ENCODE measurements around the gene CDX1.

The CDX1 gene

DNA sequence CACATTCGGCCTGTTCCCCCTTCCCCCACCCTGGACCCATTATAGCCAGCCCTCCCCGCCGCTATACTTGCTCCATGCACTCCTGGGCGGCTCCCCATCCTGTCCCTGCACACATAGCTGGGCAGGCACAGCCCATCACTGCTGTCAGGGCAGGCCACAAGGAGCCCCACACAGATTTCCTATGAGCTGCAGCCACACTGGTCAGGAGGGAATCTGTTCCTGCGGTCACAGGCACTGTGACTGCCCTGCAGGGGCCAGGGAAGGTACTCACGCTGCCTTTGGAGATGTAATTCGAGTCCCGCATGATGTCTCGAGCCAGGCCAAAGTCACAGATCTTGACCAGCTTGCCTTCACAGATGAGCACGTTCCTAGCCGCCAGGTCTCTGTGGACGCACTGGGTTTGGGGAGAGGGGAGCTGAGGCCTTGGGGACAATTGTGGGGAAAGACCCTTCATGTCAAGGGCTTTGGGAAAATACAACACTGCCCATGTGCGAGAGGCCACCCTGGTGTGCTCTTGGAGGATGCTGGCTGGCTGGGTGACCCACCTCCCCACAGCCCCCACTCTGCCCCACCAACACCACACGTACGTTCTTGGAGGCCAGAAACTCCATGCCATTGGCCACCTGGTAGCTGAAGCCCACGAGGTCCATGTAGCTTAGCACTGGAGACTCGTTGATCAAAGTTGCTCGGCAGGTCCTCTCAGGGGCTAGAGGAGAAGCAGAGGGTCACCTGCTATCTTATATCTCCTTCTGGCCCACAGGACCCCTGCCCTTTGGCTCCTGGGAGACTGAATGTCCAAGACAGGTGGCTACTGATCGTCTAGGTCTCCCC is 45.7 kb upstream of the CDX1 start:
- TF ChIP-seq, protein P1, sequence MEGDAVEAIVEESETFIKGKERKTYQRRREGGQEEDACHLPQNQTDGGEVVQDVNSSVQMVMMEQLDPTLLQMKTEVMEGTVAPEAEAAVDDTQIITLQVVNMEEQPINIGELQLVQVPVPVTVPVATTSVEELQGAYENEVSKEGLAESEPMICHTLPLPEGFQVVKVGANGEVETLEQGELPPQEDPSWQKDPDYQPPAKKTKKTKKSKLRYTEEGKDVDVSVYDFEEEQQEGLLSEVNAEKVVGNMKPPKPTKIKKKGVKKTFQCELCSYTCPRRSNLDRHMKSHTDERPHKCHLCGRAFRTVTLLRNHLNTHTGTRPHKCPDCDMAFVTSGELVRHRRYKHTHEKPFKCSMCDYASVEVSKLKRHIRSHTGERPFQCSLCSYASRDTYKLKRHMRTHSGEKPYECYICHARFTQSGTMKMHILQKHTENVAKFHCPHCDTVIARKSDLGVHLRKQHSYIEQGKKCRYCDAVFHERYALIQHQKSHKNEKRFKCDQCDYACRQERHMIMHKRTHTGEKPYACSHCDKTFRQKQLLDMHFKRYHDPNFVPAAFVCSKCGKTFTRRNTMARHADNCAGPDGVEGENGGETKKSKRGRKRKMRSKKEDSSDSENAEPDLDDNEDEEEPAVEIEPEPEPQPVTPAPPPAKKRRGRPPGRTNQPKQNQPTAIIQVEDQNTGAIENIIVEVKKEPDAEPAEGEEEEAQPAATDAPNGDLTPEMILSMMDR (IDR thresholded peaks at IDR 0.05; ENCODE audit: low read depth, low read length, missing control alignments) = no peak
- Histone ChIP-seq H3K36me3 (replicated peaks) (peaks cover 94% of the 10 kb centered on the region), H3K4me3 (ENCODE audit: low read depth, low read length) (no peak overlapping the region), H3K27ac (no peak overlapping the region), H3K27me3 (replicated peaks) (no peaks in the 10 kb centered on the region)
- no peak for DNase-seq
- in situ Hi-C loops (cut with HindIII; ENCODE audit: low pct_ligation_motif_present, low sequenced_read_pairs) = no loop called here

- H3K4me3 ChIP-seq (ENCODE audit: low read depth, low read length) = no peak overlapping the region
- no peak overlapping the region for H3K27ac ChIP-seq
- peaks cover 94% of the 10 kb centered on the region for H3K36me3 ChIP-seq (replicated peaks)
- TF ChIP-seq, protein P1 (IDR thresholded peaks at IDR 0.05; ENCODE audit: low read depth, low read length, missing control alignments) = no peak
- DNase-seq = no peak
- in situ Hi-C loops (cut with HindIII; ENCODE audit: low pct_ligation_motif_present, low sequenced_read_pairs) = no loop called here
- no peaks in the 10 kb centered on the region for H3K27me3 ChIP-seq (replicated peaks)
These were observed 45.0 kb upstream of the CDX1 start for GRCh38 chr5:150121448-150122157.

DNA sequence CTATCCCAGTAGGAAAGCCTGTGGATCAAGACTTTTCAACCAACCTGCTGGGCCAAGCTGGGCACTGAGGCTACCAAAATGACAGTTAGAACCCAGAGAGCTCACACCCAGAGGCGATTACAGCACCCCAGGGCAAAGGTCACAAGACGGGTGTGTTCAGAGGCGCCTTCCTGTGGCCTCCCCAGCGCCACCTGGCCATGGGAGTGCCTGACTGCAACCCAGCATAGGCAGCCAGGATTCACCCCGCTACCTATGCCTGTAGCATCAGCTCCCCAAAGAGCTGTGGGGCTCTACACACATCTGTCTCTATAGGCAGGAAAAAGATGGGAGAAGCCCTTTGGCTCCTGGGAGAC is 44.4 kb upstream of the CDX1 start:
- Histone ChIP-seq H3K4me3 (ENCODE audit: low read depth, low read length) (no peak overlapping the region), H3K36me3 (replicated peaks) (peaks cover 94% of the 10 kb centered on the region), H3K27ac (no peak overlapping the region), H3K27me3 (replicated peaks) (no peaks in the 10 kb centered on the region)
- no peak for DNase-seq
- TF ChIP-seq, protein P1 (IDR thresholded peaks at IDR 0.05; ENCODE audit: low read depth, low read length, missing control alignments) = peak; percentile 46
- in situ Hi-C loops (cut with HindIII; ENCODE audit: low pct_ligation_motif_present, low sequenced_read_pairs) = no loop called here

DNA sequence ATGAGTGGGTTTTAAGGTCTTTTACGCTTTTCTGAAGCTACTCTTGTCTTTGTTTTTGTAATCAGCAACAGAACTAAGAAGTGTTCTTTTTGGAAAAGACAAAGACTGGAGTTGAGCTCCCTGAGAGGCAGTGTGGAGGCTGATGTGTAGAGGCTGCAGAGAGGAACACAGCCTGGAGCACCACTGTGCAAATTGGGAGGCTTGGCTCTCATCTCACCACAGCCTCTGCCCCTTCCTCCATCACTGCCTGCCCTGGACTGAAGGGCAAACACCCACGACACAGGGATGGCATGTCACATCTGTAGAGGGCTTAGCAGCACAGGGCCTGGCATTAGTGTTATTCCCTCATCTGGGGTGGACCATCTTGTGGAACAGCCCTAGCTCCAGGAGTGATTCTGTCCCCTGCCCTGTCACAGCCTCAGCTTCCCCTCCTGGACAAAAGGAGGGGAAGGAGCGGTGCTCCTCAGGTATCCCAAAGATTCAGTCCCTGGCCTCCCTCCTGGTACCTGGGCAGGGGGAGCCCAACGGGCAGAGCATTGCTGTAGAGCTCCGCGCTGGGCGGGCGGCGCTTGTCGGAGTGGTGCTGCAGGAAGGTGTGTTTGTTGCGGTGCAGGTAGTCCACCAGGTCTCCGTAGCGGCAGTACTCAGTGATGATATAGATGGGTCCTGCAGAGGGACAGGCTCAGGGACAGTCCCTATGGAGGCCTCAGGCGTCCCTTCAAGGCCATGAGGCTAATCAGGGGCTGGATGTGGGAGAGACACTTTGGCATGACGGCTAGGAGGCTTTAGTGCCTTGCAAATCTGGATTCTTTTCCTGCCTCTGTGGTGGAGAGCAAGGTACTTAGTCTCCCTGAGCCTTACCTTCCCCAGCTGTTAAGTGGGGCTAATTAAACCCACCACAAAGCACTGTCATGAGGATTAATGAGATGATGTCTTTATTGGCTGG is 43.8 kb upstream of the CDX1 start:
- Histone ChIP-seq H3K27ac (no peak overlapping the region), H3K36me3 (replicated peaks) (peaks cover 90% of the 10 kb centered on the region), H3K4me3 (ENCODE audit: low read depth, low read length) (no peak overlapping the region), H3K27me3 (replicated peaks) (no peaks in the 10 kb centered on the region)
- no peak for DNase-seq
- in situ Hi-C loops (cut with HindIII; ENCODE audit: low pct_ligation_motif_present, low sequenced_read_pairs) = no loop called here
- TF ChIP-seq, protein P1 (IDR thresholded peaks at IDR 0.05; ENCODE audit: low read depth, low read length, missing control alignments) = no peak

- DNase-seq = no peak
- TF ChIP-seq, protein P1 (IDR thresholded peaks at IDR 0.05; ENCODE audit: low read depth, low read length, missing control alignments) = no peak
- Histone ChIP-seq H3K36me3 (replicated peaks) (peaks cover 88% of the 10 kb centered on the region), H3K27me3 (replicated peaks) (no peaks in the 10 kb centered on the region), H3K27ac (no peak overlapping the region), H3K4me3 (ENCODE audit: low read depth, low read length) (no peak overlapping the region)
- in situ Hi-C loops (cut with HindIII; ENCODE audit: low pct_ligation_motif_present, low sequenced_read_pairs) = no loop called here
These were observed 43.0 kb upstream of the CDX1 start for GRCh38 chr5:150123542-150123941.

Data from brain microvascular endothelial cell (primary cell).